ENCODE data around the gene CD3D.
"Not testable (repeated sequence)": the region's sequence is repeated elsewhere in the genome, so short reads cannot be mapped to it uniquely, and the experiment has no call there.

Gene CD3D

GRCh38 chr11:118320515-118320914 is 22.0 kb downstream of the CD3D start:
- Mint-ChIP-seq H3K27ac (no peak overlapping the region), H3K4me3 (no peak overlapping the region), H3K27me3 (no peaks in the 10 kb centered on the region), H3K36me3 (ENCODE audit: low read depth) (peaks cover 13% of the 10 kb centered on the region), H3K9me3 (no peaks in the 10 kb centered on the region), H3K4me1 (peaks cover 66% of the 10 kb centered on the region)
- DNase-seq (no peak), ATAC-seq (no peak)

DNA sequence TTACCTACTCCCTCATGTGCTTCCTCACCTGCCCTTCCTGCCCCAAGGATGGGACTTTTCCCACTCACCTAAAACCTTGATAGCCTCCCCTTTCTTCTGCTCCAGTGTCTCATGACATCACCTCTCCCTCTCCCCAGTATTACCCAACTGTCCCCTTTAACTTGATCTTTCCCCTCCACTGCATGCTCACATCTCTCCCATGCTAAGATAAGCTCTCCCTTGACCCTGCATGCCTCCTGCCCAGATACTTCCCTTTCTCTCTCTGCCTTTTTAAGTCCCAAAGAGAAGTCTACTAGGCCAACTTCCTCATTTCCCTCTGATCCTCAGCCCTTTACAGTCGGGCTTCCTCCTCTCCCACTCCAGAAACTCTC is 23.2 kb downstream of the CD3D start:
- Mint-ChIP-seq H3K27me3 (no peaks in the 10 kb centered on the region), H3K27ac (peak overlapping the region; percentile 19), H3K9me3 (no peaks in the 10 kb centered on the region), H3K4me3 (no peak overlapping the region), H3K4me1 (peaks cover 76% of the 10 kb centered on the region), H3K36me3 (ENCODE audit: low read depth) (peaks cover 18% of the 10 kb centered on the region)
- DNase-seq (no peak), ATAC-seq (no peak)

- DNase-seq (no peak), ATAC-seq (no peak)
- H3K27ac Mint-ChIP-seq: no peak overlapping the region
- peaks cover 24% of the 10 kb centered on the region for H3K36me3 Mint-ChIP-seq (ENCODE audit: low read depth)
- H3K4me3 Mint-ChIP-seq: no peak overlapping the region
- H3K27me3 Mint-ChIP-seq: no peaks in the 10 kb centered on the region
- H3K4me1 Mint-ChIP-seq: peaks cover 82% of the 10 kb centered on the region
- no peaks in the 10 kb centered on the region for H3K9me3 Mint-ChIP-seq
Observed at GRCh38 chr11:118318581-118319336, 23.7 kb downstream of the CD3D start.

DNA sequence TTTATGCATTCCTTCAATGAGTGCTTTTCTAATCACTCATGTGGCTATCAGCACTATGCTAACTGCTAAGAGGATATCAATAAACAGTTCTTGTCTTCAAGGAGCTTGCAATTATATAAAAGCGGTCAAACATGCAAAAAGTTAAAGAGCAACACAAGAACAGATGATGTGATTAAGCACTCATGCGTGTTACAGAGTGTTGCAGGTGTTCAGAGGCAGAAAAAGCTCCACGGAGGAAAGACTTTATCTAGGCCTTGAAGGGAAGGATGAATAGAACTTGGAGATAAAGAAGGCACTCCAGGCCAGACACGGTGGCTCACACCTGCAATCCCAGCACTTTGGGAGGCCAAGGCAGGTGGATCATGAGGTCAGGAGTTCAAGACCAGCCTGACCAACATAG is 24.4 kb downstream of the CD3D start:
- Mint-ChIP-seq H3K4me3 (no peak overlapping the region), H3K27ac (no peak overlapping the region), H3K27me3 (no peaks in the 10 kb centered on the region), H3K4me1 (peaks cover 80% of the 10 kb centered on the region), H3K36me3 (ENCODE audit: low read depth) (peaks cover 26% of the 10 kb centered on the region), H3K9me3 (no peaks in the 10 kb centered on the region)
- ATAC-seq (no peak), DNase-seq (no peak)

DNA sequence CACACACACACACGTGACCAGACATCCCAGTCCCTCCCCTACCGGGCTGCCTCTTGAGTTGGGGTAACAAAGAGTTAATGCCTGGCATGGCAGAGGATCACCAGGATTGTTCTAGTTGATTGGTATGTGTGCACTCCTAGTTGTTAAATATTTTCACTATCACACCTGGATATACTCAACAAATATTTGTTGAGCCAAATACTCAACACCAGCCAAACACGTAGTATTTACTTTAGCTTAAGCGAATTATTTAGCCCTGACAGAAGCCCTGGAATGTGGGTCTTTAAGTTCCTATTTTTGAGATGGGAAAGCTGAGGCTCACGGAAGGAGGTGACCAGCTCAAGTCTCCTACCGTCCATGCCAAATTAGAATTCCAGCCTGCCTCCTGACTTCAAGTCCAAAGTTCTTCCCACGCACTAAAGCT is 27.5 kb downstream of the CD3D start:
- DNase-seq (no peak), ATAC-seq (no peak)
- H3K36me3 Mint-ChIP-seq (ENCODE audit: low read depth): peaks cover 52% of the 10 kb centered on the region
- peak overlapping the region; percentile 73 for H3K27ac Mint-ChIP-seq
- no peaks in the 10 kb centered on the region for H3K27me3 Mint-ChIP-seq
- peaks cover 89% of the 10 kb centered on the region for H3K4me1 Mint-ChIP-seq
- H3K4me3 Mint-ChIP-seq: no peak overlapping the region
- H3K9me3 Mint-ChIP-seq: no peaks in the 10 kb centered on the region

DNA sequence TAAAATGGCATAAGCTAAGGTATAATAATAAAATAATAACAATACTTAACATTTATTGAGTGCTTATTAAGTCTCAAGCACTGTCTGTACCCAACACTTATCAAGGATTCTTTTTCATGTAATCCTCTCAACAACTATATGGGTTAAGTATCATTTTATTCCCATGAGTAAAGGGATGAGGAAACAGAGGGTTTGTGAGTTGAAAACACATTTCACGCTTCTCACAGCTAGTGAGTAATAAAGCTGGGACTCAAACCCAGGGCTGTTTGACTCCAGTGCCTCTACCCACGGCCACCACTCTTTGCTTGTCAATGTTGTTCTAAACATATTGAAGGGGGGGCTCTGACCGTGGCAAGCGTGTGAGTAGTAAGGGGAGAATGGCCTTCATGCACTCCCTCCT is 29.3 kb downstream of the CD3D start:
- Mint-ChIP-seq H3K9me3 (no peaks in the 10 kb centered on the region), H3K36me3 (ENCODE audit: low read depth) (peaks cover 67% of the 10 kb centered on the region), H3K4me3 (no peak overlapping the region), H3K27me3 (no peaks in the 10 kb centered on the region), H3K27ac (peak overlapping the region; percentile 16), H3K4me1 (peaks cover 88% of the 10 kb centered on the region)
- no peak for DNase-seq
- no peak for ATAC-seq

DNA sequence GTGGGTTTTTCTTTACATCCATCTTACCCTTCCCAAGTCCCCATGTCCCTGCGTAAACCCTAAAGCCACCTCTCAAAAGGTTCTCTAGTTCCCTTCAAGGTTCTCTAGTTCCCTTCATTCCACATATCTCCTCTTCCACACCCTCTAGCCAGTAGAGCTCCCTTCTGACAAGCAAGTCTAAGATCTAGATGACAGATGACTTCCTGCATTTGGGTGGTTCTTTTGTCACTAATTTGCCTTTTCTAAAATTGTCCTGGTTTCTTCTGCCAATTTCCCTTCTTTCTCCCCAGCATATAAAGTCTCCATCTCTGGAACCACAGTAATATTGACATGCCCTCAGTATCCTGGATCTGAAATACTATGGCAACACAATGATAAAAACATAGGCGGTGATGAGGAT is 30.2 kb downstream of the CD3D start:
- DNase-seq: no peak
- Mint-ChIP-seq H3K4me1 (peaks cover 92% of the 10 kb centered on the region), H3K27me3 (no peaks in the 10 kb centered on the region), H3K27ac (peak overlapping the region; percentile 73), H3K36me3 (ENCODE audit: low read depth) (peaks cover 73% of the 10 kb centered on the region), H3K9me3 (no peaks in the 10 kb centered on the region), H3K4me3 (no peak overlapping the region)
- no peak for ATAC-seq

DNA sequence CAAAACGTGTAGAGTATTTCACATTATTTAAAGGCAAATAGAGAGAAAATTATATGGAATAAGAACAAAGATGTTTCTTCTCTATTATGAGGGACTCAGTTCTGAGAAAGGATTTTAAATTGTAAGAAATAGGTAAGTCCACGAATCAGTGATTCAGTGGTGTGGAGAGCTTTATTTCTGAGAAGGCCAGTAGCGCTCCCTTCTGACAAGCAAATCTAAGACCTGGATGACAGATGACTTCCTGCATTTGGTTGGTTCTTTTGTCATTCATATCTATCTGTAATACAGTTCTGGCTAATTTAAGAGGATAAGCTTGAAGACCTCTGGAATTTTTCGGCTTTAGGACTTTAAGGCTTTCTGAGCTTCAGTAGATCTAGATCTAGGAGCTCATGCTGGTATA is 31.0 kb downstream of the CD3D start:
- Mint-ChIP-seq H3K27me3 (no peaks in the 10 kb centered on the region), H3K4me1 (peaks cover 92% of the 10 kb centered on the region), H3K27ac (peak overlapping the region; percentile 73), H3K4me3 (no peak overlapping the region), H3K36me3 (ENCODE audit: low read depth) (peaks cover 76% of the 10 kb centered on the region), H3K9me3 (no peaks in the 10 kb centered on the region)
- DNase-seq: no peak
- ATAC-seq: no peak

GRCh38 chr11:118310781-118311485 is 31.6 kb downstream of the CD3D start:
- no peak overlapping the region for H3K4me3 Mint-ChIP-seq
- H3K4me1 Mint-ChIP-seq: peaks cover 89% of the 10 kb centered on the region
- no peaks in the 10 kb centered on the region for H3K27me3 Mint-ChIP-seq
- no peaks in the 10 kb centered on the region for H3K9me3 Mint-ChIP-seq
- DNase-seq: no peak
- ATAC-seq: no peak
- H3K27ac Mint-ChIP-seq: peak overlapping the region; percentile 73
- H3K36me3 Mint-ChIP-seq (ENCODE audit: low read depth): peaks cover 80% of the 10 kb centered on the region

DNA sequence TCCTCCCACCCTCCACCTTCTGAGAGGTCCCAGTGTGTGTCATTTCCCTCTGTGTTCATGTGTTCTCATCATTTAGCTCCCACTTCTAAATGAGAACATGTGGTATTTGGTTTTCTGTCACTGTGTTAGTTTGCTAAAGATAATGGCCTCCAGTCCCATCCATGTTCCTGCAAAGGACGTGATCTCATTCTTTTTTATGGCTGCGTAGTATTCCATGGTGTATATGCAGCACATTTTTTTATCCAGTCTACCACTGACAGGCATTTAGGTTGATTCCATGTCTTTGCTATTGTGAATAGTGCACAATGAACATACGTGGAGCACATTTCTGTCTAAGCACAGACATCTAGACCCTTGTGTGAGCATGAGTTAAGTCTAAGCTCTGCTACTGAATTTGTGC is 32.2 kb downstream of the CD3D start:
- peaks cover 82% of the 10 kb centered on the region for H3K36me3 Mint-ChIP-seq (ENCODE audit: low read depth)
- H3K9me3 Mint-ChIP-seq: no peaks in the 10 kb centered on the region
- peak overlapping the region; percentile 90 for H3K27ac Mint-ChIP-seq
- H3K4me1 Mint-ChIP-seq: peaks cover 85% of the 10 kb centered on the region
- no peaks in the 10 kb centered on the region for H3K27me3 Mint-ChIP-seq
- ATAC-seq (no peak), DNase-seq (no peak)
- peak overlapping the region; percentile 70 for H3K4me3 Mint-ChIP-seq

- peak overlapping the region; percentile 97 for H3K4me3 Mint-ChIP-seq
- H3K4me1 Mint-ChIP-seq: peaks cover 81% of the 10 kb centered on the region
- not testable (repeated sequence) for H3K27me3 Mint-ChIP-seq, DNase-seq, H3K9me3 Mint-ChIP-seq
- peaks cover 82% of the 10 kb centered on the region for H3K36me3 Mint-ChIP-seq (ENCODE audit: low read depth)
- peak overlapping the region; percentile 98 for H3K27ac Mint-ChIP-seq
- ATAC-seq: peak; percentile 45
Observed at GRCh38 chr11:118308995-118309528, 33.4 kb downstream of the CD3D start.

GRCh38 chr11:118306556-118306955 is 35.9 kb downstream of the CD3D start:
- Mint-ChIP-seq H3K4me1 (peaks cover 86% of the 10 kb centered on the region), H3K27me3 (no peaks in the 10 kb centered on the region), H3K36me3 (ENCODE audit: low read depth) (peaks cover 64% of the 10 kb centered on the region), H3K27ac (peak overlapping the region; percentile 98), H3K4me3 (peak overlapping the region; percentile 97), H3K9me3 (no peaks in the 10 kb centered on the region)
- ATAC-seq (peak; percentile 70), DNase-seq (peak; percentile 65)

DNA sequence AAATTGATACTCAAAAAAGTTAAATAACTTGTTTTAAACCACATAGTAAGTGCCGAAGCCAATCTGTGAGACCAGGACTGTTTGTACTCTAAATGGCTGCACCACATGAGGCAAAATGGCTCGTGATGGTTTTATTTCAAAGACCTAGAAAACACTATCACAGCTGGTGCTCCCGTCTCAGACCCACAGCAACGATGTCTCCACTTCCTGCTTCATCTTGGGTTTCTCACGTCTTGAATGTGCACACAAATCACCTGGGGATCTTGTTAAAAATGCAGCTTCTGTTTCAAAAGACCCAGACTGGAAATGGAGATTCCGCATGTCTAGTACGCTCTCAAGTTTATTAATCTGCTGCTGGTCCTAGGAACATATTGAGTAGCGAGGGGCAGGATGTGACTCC is 36.8 kb downstream of the CD3D start:
- H3K36me3 Mint-ChIP-seq (ENCODE audit: low read depth): peaks cover 56% of the 10 kb centered on the region
- H3K27me3 Mint-ChIP-seq: no peaks in the 10 kb centered on the region
- no peak for DNase-seq
- peak overlapping the region; percentile 98 for H3K27ac Mint-ChIP-seq
- ATAC-seq: no peak
- H3K4me1 Mint-ChIP-seq: peaks cover 86% of the 10 kb centered on the region
- H3K4me3 Mint-ChIP-seq: peak overlapping the region; percentile 97
- no peaks in the 10 kb centered on the region for H3K9me3 Mint-ChIP-seq

DNA sequence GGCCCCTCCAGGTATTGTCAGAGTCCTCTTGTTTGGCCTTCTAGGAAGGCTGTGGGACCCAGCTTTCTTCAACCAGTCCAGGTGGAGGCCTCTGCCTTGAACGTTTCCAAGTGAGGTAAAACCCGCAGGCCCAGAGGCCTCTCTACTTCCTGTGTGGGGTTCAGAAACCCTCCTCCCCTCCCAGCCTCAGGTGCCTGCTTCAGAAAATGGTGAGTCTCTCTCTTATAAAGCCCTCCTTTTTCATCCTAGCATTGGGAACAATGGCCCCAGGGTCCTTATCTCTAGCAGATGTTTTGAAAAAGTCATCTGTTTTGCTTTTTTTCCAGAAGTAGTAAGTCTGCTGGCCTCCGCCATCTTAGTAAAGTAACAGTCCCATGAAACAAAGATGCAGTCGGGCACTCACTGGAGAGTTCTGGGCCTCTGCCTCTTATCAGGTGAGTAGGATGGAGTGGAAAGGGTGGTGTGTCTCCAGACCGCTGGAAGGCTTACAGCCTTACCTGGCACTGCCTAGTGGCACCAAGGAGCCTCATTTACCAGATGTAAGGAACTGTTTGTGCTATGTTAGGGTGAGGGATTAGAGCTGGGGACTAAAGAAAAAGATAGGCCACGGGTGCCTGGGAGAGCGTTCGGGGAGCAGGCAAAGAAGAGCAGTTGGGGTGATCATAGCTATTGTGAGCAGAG is 37.8 kb downstream of the CD3D start, which contains the start of gene CD3E:
Gene CD3E (plus strand): TSS at position 163 of the 681 bp plus-strand sequence. CDS start 223 bp downstream, at position 386.
- Mint-ChIP-seq H3K27me3 (no peaks in the 10 kb centered on the region), H3K9me3 (no peaks in the 10 kb centered on the region), H3K4me1 (peaks cover 77% of the 10 kb centered on the region), H3K36me3 (ENCODE audit: low read depth) (peaks cover 48% of the 10 kb centered on the region), H3K27ac (peak within 1 kb of the TSS; percentile 98), H3K4me3 (peak within 1 kb of the TSS; percentile 97)
- ATAC-seq (peak; percentile 74), DNase-seq (peak; percentile 68)

All from activated naive CD8-positive, alpha-beta T cell treated with anti-CD3 and anti-CD28 coated beads, Interleukin-2, amount 50 U/mL, for 24 hours (primary cell).